ENCODE data around the gene PXN. TPM values are rescaled to one million over a fixed set of nuclear protein-coding genes. Genes with fewer than 3 reads are reported as not detected.
A peak's percentile ranks its signal among the peaks of the same experiment; 100 is the strongest.
"Not testable (repeated sequence)": the region's sequence is repeated elsewhere in the genome, so short reads cannot be mapped to it uniquely, and the experiment has no call there.

PXN gene
- total and polyA plus RNA-seq, 8 donors: 27.2 to 129 (median 49.0) TPM

- intact Hi-C loops (cut with DNase I; ENCODE audit: low total_unique reads): no loop called here
- peaks cover 0 to 8% (median 2%) of the 10 kb centered on the region in 4 donors for H3K36me3 ChIP-seq
- no peaks in the 10 kb centered on the region for H3K27me3 ChIP-seq
- 43 to 71% (median 60%) methylated on average over 7 to 8 of the region's 8 CpGs for WGBS, 5 donors
- peak overlapping the region in 2 of 4 donors; percentile 4 to 12 for H3K4me3 ChIP-seq
- H3K9me3 ChIP-seq: no peaks in the 10 kb centered on the region
- peak overlapping the region; percentile 43 to 88 (median 77) for H3K27ac ChIP-seq
- H3K4me1 ChIP-seq: peaks cover 52 to 99% (median 76%) of the 10 kb centered on the region in 4 donors
- TF ChIP-seq EP300 (IDR thresholded peaks at IDR 0.05) (no peak), POLR2AphosphoS5 (IDR thresholded peaks at IDR 0.05) (peak in 1 of 3 donors; percentile 23), CTCF (IDR thresholded peaks at IDR 0.05) (no peak), POLR2A (IDR thresholded peaks at IDR 0.05) (no peak)
- DNase-seq: peak in 1 of 2 donors; percentile 78
These were observed 15.4 kb downstream of the PXN start for GRCh38 chr12:120249875-120250795.

DNA sequence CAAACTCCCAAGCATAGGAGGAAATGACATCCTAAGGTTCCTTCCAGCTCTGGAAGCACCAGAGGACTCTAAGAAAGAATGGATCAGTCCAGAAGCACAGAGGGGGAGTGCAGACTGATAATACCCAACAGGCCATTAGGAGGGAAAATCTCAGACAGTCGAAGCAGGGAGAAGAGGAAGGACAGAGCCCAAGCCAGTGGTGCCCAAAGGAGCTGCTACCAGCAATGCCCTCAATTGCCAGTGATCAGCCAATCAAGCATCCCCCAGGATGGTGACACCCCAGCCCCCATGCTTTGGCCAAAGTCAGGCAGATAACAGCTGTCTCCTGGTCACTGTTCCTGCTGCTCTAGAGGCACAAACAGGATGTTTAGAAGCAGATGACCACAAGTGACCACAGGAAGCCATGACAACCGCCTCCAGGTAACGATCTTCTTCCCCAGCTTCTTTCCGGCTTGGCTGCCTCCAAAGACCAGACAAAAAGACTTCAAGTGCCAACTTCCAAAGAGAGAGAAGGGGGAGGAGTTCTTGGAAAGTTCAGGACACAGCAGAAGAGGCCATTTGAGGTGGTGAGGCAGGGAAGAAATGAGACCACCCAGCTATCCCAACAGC is 16.2 kb downstream of the PXN start:
- H3K36me3 ChIP-seq: peaks cover 0 to under 1% (median 0%) of the 10 kb centered on the region in 4 donors
- 47 to 82% (median 71%) methylated on average over 4 of the region's 4 CpGs for WGBS, 5 donors
- DNase-seq: no peak
- H3K27me3 ChIP-seq: no peaks in the 10 kb centered on the region
- peaks cover 52 to 97% (median 75%) of the 10 kb centered on the region in 4 donors for H3K4me1 ChIP-seq
- intact Hi-C loops (cut with DNase I; ENCODE audit: low total_unique reads): no loop called here
- TF ChIP-seq CTCF (IDR thresholded peaks at IDR 0.05) (no peak), EP300 (IDR thresholded peaks at IDR 0.05) (no peak), POLR2AphosphoS5 (IDR thresholded peaks at IDR 0.05) (no peak), POLR2A (IDR thresholded peaks at IDR 0.05) (no peak)
- peak overlapping the region; percentile 43 to 88 (median 77) for H3K27ac ChIP-seq
- H3K4me3 ChIP-seq: peak overlapping the region in 2 of 4 donors; percentile 4 to 12
- no peaks in the 10 kb centered on the region for H3K9me3 ChIP-seq

DNA sequence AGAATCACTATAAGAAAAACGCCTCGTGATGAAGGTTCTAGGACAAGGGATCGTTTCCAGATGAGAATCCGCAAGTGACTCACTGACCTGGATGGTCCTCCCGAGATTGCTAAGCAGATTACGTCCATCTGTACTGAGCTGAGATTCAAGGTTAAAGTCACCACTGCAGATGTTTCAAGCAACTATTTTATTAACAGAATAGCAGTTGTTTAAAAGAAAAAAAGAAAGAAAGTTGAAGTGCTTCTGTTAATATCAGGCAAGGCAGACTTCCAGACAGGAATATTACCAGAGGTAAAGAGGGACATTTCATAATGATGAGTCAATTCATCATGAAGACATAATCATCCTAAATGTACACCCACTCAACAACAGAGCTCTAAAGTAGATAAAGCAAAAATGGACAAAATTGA is 17.9 kb downstream of the PXN start:
- no peaks in the 10 kb centered on the region for H3K36me3 ChIP-seq
- 42 to 58% (median 51%) methylated on average over 6 of the region's 6 CpGs for WGBS, 5 donors
- no peak overlapping the region for H3K4me3 ChIP-seq
- TF ChIP-seq POLR2A (IDR thresholded peaks at IDR 0.05) (no peak), POLR2AphosphoS5 (IDR thresholded peaks at IDR 0.05) (no peak), CTCF (IDR thresholded peaks at IDR 0.05) (no peak), EP300 (IDR thresholded peaks at IDR 0.05) (no peak)
- H3K9me3 ChIP-seq: no peaks in the 10 kb centered on the region
- DNase-seq: no peak
- intact Hi-C loops (cut with DNase I; ENCODE audit: low total_unique reads): no loop called here
- H3K27ac ChIP-seq: peak overlapping the region in 4 of 5 donors; percentile 75 to 88 (median 82)
- peaks cover 45 to 85% (median 70%) of the 10 kb centered on the region in 4 donors for H3K4me1 ChIP-seq
- H3K27me3 ChIP-seq: no peaks in the 10 kb centered on the region

- DNase-seq: peak in 1 of 2 donors; percentile 51
- Histone ChIP-seq H3K4me3 (no peak overlapping the region), H3K27ac (peak overlapping the region in 4 of 5 donors; percentile 7 to 88 (median 66)), H3K36me3 (no peaks in the 10 kb centered on the region), H3K9me3 (no peaks in the 10 kb centered on the region), H3K4me1 (peaks cover 45 to 85% (median 68%) of the 10 kb centered on the region in 4 donors), H3K27me3 (no peaks in the 10 kb centered on the region)
- WGBS, 5 donors: 27 to 62% (median 45%) methylated on average over 3 of the region's 3 CpGs
- intact Hi-C loops (cut with DNase I; ENCODE audit: low total_unique reads): no loop called here
- TF ChIP-seq POLR2AphosphoS5 (IDR thresholded peaks at IDR 0.05): no peak
- TF ChIP-seq CTCF (IDR thresholded peaks at IDR 0.05): no peak
- TF ChIP-seq EP300 (IDR thresholded peaks at IDR 0.05): no peak
- TF ChIP-seq POLR2A (IDR thresholded peaks at IDR 0.05): no peak
These were observed 18.3 kb downstream of the PXN start for GRCh38 chr12:120247183-120247582.

- H3K4me3 ChIP-seq; H3K27me3 ChIP-seq; DNase-seq; intact Hi-C loops (cut with DNase I; ENCODE audit: low total_unique reads); H3K9me3 ChIP-seq; H3K36me3 ChIP-seq: not testable (repeated sequence)
- H3K27ac ChIP-seq: peak overlapping the region in 3 of 5 donors; percentile 46 to 88 (median 87)
- 72 to 77% (median 74%) methylated on average over 5 of the region's 5 CpGs for WGBS, 5 donors
- peaks cover 45 to 85% (median 67%) of the 10 kb centered on the region in 4 donors for H3K4me1 ChIP-seq
These were observed 18.8 kb downstream of the PXN start for GRCh38 chr12:120246705-120247104.

Data from stomach (tissue), 9 donors.